Heart right ventricle (tissue), 16 donors: ENCODE data around the gene PYGM. TPM values are rescaled to one million over a fixed set of nuclear protein-coding genes. Genes with fewer than 3 reads are reported as not detected.

ENCODE experiments used
- ATAC-seq, 8 donors: fragments of 200-7000 bp; cut with Tn5 transposase; one replicate each; pipeline ENCODE4 v1.9.1; 2020; ENCODE audit warnings: mild to moderate bottlenecking in 8 of 8, moderate library complexity in 8 of 8, moderate number of reproducible peaks in 1 of 8
- DNase-seq, 2 donors: peaks; one replicate each; pipeline ENCODE4 v3.0.0-alpha.2; 2020
- H3K27ac ChIP-seq, 10 donors: fragments of 200-600 bp; sonication (generic) in 2 of 10; one replicate each; pipeline versions ENCODE4 v1.5.0 to v1.8.0; 2020 to 2022; ENCODE audit warnings: mild to moderate bottlenecking in 3 of 10
- H3K27me3 ChIP-seq, 7 donors: fragments of 200-600 bp; one replicate each; pipeline ENCODE4 v1.8.0; 2021 to 2022; ENCODE audit warnings: mild to moderate bottlenecking in 2 of 7
- H3K36me3 ChIP-seq, 9 donors: fragments of 200-600 bp; sonication (generic) in 1 of 9; one replicate each; pipeline versions ENCODE4 v1.5.0 to v1.8.0; 2020 to 2022; ENCODE audit warnings: mild to moderate bottlenecking in 2 of 9
- H3K4me1 ChIP-seq, 9 donors: fragments of 200-600 bp; sonication (generic) in 1 of 9; one replicate each; pipeline versions ENCODE4 v1.5.0 to v1.8.0; 2020 to 2022; ENCODE audit warnings: mild to moderate bottlenecking in 4 of 9
- H3K4me3 ChIP-seq, 10 donors: fragments of 200-600 bp; sonication (generic) in 2 of 10; one replicate each; pipeline versions ENCODE4 v1.5.0 to v1.8.0; 2020 to 2022; ENCODE audit warnings: mild to moderate bottlenecking in 7 of 10, moderate library complexity in 2 of 10
- H3K9me3 ChIP-seq, 11 donors: fragments of 200-600 bp in 10 of 11; sonication (generic) in 2 of 11; one replicate each; pipeline versions ENCODE4 v1.5.0 to v1.8.0; 2013 to 2022; ENCODE audit warnings: mild to moderate bottlenecking in 2 of 11, control low read depth in 1 of 11, moderate library complexity in 1 of 11
- CTCF ChIP-seq, 9 donors: fragments of 200-600 bp; sonication (generic) in 2 of 9; IDR thresholded peaks; one replicate each; pipeline versions ENCODE4 v1.5.0 to v1.8.0; 2021 to 2022; ENCODE audit warnings: antibody characterized with exemption in 9 of 9, mild to moderate bottlenecking in 5 of 9, moderate library complexity in 1 of 9
- WGBS, 2 donors: extraction: QIAGEN DNeasy Blood & Tissue Kit; methylation state at CpG; one replicate each; pipeline ENCODE4 v1.1.7; 2013; ENCODE audit warnings: inconsistent platforms in 1 of 2; 5-methylcytosine and 5-hydroxymethylcytosine counted together
- intact Hi-C, 10 donors: fragments of 100-400 bp; cut with DNase I; formaldehyde crosslinking; loops; one replicate each; pipeline versions ENCODE4 v1.11.1 to v1.14.2; 2022
- polyA plus RNA-seq, 2 donors: library from polyadenylated mRNA; stranded (reverse); fragments of 200-250 nt; gene quantifications; one replicate each; pipeline ENCODE4 v1.2.3, GENCODE V29; 2013
- total RNA-seq, 10 donors: library from RNA; stranded (reverse); fragmentation: NEBNext Ultra II Directional in 3 of 10; extraction: Animal tissue kit (Norgen Biotek cat#: 25700) in 3 of 10; gene quantifications; one replicate each; pipeline versions ENCODE4 v1.2.1 to v1.2.4, GENCODE V29; 2021 to 2023
- donor health status: Arrhythmogenic right ventricular cardiomyopathy.
- donor health status: ischemic (EF 13 %, LVEDD 7.1; RV severe dilation, severe dysfunction).
- donor health status: healthy with polysubstance abuse.
- donor health status: DM: no; HTN: yes; CAD: no.
- donor health status: DM: no; HTN: no; CAD: no.
- donor health status: ischemic (EF 25% LVEDD 6.9; RV normal size, moderate dysfunction).
- donor health status: ischemic (EF 25% LVEDD 5.7; RV mildly dilated, moderate dysfunction).
- donor health status: healthy.
- donor health status: DM: yes; HTN: yes; CAD: no.
- donor health status: Ischemic cardiomyopathy.
- donor health status: ischemic (EF 35%, LVEDD 5.7; RV mildly dilated, moderate dysfunction).
- donor health status: nonischemic (EF 11% LVEDD 7.7; RV severe dilation, severe dysfunction).
- donor health status: DM: yes; HTN: yes; CAD: no.
- donor health status: PGD.
- donor health status: ischemic (EF 29% LVEDD 5.4; RV normal size, mild dysfunction).
- donor health status: nonischemic (EF 23%, LVEDD 6.1; RV moderate dilation, normal function).

Gene PYGM
- total and polyA plus RNA-seq, 12 donors = 11.3 to 249 (median 115) TPM

GRCh38 chr11:64697663-64698375 lies 62.0 kb downstream of the PYGM start:
- no peaks in the 10 kb centered on the region for H3K4me1 ChIP-seq
- H3K27me3 ChIP-seq = peaks cover 0 to 32% (median 25%) of the 10 kb centered on the region in 7 donors
- no peak overlapping the region for H3K4me3 ChIP-seq
- H3K36me3 ChIP-seq = no peaks in the 10 kb centered on the region
- H3K27ac ChIP-seq = no peak overlapping the region
- intact Hi-C loops = no loop called here
- DNase-seq (no peak), ATAC-seq (no peak)
- WGBS, 2 donors = 77 to 85% methylated on average over 7 of the region's 7 CpGs
- TF ChIP-seq CTCF (IDR thresholded peaks at IDR 0.05) = no peak
- no peaks in the 10 kb centered on the region for H3K9me3 ChIP-seq

Other genes starting within 250 kb of the PYGM start
- not detected for gene SLC22A11, start 204.0 kb downstream of the PYGM start, total RNA-seq
- not detected for gene SLC22A11, start 204.0 kb downstream of the PYGM start, polyA plus RNA-seq
- gene SLC22A12, start 168.8 kb downstream of the PYGM start, total RNA-seq = not detected
- gene SLC22A12, start 168.8 kb downstream of the PYGM start, polyA plus RNA-seq = not detected
- 1 to 10 TPM in 6 of 10 donors, under 1 TPM in 4; 0.81 to 5.5 (median 1.4) TPM for gene NRXN2, start 36.8 kb downstream of the PYGM start, total RNA-seq
- 1 to 10 TPM in 1 of 2 donors, under 1 TPM in 1; 0.45 to 1.8 TPM for gene NRXN2, start 36.8 kb downstream of the PYGM start, polyA plus RNA-seq
- gene RASGRP2, start 15.8 kb downstream of the PYGM start, total RNA-seq = 10 to 100 TPM; 18.9 to 49.8 (median 25.4) TPM
- 100 to 1,000 TPM in 1 of 2 donors, 10 to 100 TPM in 1; 31.3 to 128 TPM for gene RASGRP2, start 15.8 kb downstream of the PYGM start, polyA plus RNA-seq
- gene SF1, start 18.6 kb upstream of the PYGM start, total RNA-seq = 100 to 1,000 TPM; 149 to 201 (median 165) TPM
- 10 to 100 TPM; 45.6 to 91.1 TPM for gene SF1, start 18.6 kb upstream of the PYGM start, polyA plus RNA-seq
- 10 to 100 TPM in 2 of 10 donors, 1 to 10 TPM in 8; 4.6 to 11.3 (median 8.1) TPM for gene MAP4K2, start 43.2 kb upstream of the PYGM start, total RNA-seq
- 10 to 100 TPM in 1 of 2 donors, 1 to 10 TPM in 1; 7.8 to 19.9 TPM for gene MAP4K2, start 43.2 kb upstream of the PYGM start, polyA plus RNA-seq
- 10 to 100 TPM in 2 of 10 donors, 1 to 10 TPM in 8; 5.8 to 12.5 (median 8.1) TPM for gene MEN1, start 50.6 kb upstream of the PYGM start, total RNA-seq
- gene MEN1, start 50.6 kb upstream of the PYGM start, polyA plus RNA-seq = 10 to 100 TPM in 1 of 2 donors, 1 to 10 TPM in 1; 9.9 to 10.7 TPM
- gene CDC42BPG, start 84.7 kb upstream of the PYGM start, total RNA-seq = 1 to 10 TPM in 1 of 10 donors, under 1 TPM in 9; 0.04 to 1.3 (median 0.27) TPM
- under 1 TPM; 0.17 to 0.37 TPM for gene CDC42BPG, start 84.7 kb upstream of the PYGM start, polyA plus RNA-seq
- gene EHD1, start 118.6 kb upstream of the PYGM start, total RNA-seq = 10 to 100 TPM; 30.7 to 73.1 (median 43.9) TPM
- gene EHD1, start 118.6 kb upstream of the PYGM start, polyA plus RNA-seq = 10 to 100 TPM; 26.0 to 39.7 TPM
- 10 to 100 TPM; 12.4 to 17.7 (median 16.0) TPM for gene ATG2A, start 157.2 kb upstream of the PYGM start, total RNA-seq
- 10 to 100 TPM; 14.8 to 18.6 TPM for gene ATG2A, start 157.2 kb upstream of the PYGM start, polyA plus RNA-seq
- 10 to 100 TPM; 13.4 to 29.8 (median 20.4) TPM for gene PPP2R5B, start 164.7 kb upstream of the PYGM start, total RNA-seq
- gene PPP2R5B, start 164.7 kb upstream of the PYGM start, polyA plus RNA-seq = 10 to 100 TPM; 26.6 to 30.8 TPM
- gene GPHA2, start 175.9 kb upstream of the PYGM start, total RNA-seq = not detected
- gene GPHA2, start 175.9 kb upstream of the PYGM start, polyA plus RNA-seq = not detected
- not detected for gene MAJIN, start 212.1 kb upstream of the PYGM start, total RNA-seq
- gene MAJIN, start 212.1 kb upstream of the PYGM start, polyA plus RNA-seq = not detected
- gene BATF2, start 237.0 kb upstream of the PYGM start, total RNA-seq = 10 to 100 TPM in 1 of 10 donors, 1 to 10 TPM in 8, under 1 TPM in 1; 0.66 to 31.8 (median 1.7) TPM
- 1 to 10 TPM; 2.1 to 2.9 TPM for gene BATF2, start 237.0 kb upstream of the PYGM start, polyA plus RNA-seq